ENCODE results near the gene ITIH1.

GRCh38 chr3:52754373-52754772 lies 23.0 kb upstream of the ITIH1 start:
- TF ChIP-seq POLR2A (IDR thresholded peaks at IDR 0.05), result no peak
- TF ChIP-seq CTCF (IDR thresholded peaks at IDR 0.05), result no peak

Data from right lobe of liver (tissue), 4 donors.